ENCODE results near the gene ABCC1.

DNA sequence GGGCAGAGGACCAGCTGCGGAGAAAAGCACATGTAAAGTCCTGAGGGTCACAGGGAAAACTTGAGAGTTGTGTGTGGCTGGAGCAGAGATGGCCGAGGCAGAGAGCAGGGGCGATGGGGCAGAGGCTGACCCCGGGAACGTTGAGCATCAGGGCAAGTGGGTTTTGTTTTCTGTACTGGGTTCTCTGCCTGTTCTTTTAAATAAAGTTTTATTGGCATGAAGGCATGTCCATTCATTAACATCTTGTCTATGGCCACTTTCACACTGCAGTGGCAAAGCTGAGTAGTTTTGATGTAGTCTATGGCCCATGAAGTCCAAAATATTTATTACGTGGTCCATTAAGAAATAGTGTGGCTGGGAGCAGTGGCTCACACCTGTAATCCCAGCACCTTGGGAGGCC lies 64.4 kb downstream of the ABCC1 start:
- TF ChIP-seq, protein P1, sequence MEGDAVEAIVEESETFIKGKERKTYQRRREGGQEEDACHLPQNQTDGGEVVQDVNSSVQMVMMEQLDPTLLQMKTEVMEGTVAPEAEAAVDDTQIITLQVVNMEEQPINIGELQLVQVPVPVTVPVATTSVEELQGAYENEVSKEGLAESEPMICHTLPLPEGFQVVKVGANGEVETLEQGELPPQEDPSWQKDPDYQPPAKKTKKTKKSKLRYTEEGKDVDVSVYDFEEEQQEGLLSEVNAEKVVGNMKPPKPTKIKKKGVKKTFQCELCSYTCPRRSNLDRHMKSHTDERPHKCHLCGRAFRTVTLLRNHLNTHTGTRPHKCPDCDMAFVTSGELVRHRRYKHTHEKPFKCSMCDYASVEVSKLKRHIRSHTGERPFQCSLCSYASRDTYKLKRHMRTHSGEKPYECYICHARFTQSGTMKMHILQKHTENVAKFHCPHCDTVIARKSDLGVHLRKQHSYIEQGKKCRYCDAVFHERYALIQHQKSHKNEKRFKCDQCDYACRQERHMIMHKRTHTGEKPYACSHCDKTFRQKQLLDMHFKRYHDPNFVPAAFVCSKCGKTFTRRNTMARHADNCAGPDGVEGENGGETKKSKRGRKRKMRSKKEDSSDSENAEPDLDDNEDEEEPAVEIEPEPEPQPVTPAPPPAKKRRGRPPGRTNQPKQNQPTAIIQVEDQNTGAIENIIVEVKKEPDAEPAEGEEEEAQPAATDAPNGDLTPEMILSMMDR (IDR thresholded peaks at IDR 0.05) = no peak
- no peak for TF ChIP-seq POLR2A (IDR thresholded peaks at IDR 0.05)
